GM23338 (cell line): ENCODE results near the gene FTO. TPM values are rescaled to one million over a fixed set of nuclear protein-coding genes. Genes with fewer than 3 reads are reported as not detected.
"Not testable (repeated sequence)": the region's sequence is repeated elsewhere in the genome, so short reads cannot be mapped to it uniquely, and the experiment has no call there.

ENCODE experiments used
- ATAC-seq: fragments of 200-7000 bp; cut with Tn5 transposase; 3 replicates; pipeline ENCODE4 v1.9.1; 2020
- DNase-seq: peaks from one replicate; pipeline ENCODE4 v3.0.0-alpha.2; 2015; ENCODE audit warnings: low spot score
- H2AFZ ChIP-seq: fragments of 200-600 bp; sonication (generic); 2 replicates; pipeline ENCODE4 v1.8.0; 2016; ENCODE audit warnings: antibody characterized with exemption, mild to moderate bottlenecking, moderate library complexity
- H3F3A ChIP-seq: fragments of 200-600 bp; sonication (generic); replicated peaks from 2 replicates; pipeline ENCODE4 v1.8.0; 2017; ENCODE audit warnings: antibody characterized with exemption, mixed run types, low read depth
- H3K27ac ChIP-seq: fragments of 200-600 bp; sonication (generic); 2 replicates; pipeline ENCODE4 v1.6.1; 2016; ENCODE audit warnings: low read depth
- H3K27me3 ChIP-seq: fragments of 200-600 bp; sonication (generic); 2 replicates; pipeline ENCODE4 v1.8.0; 2016; ENCODE audit warnings: mild to moderate bottlenecking, mixed run types, moderate library complexity; ENCODE audit not compliant: insufficient read depth
- H3K36me3 ChIP-seq: fragments of 200-600 bp; sonication (generic); 2 replicates; pipeline ENCODE4 v1.8.0; 2016; ENCODE audit warnings: mild to moderate bottlenecking; ENCODE audit not compliant: insufficient read depth
- H3K4me1 ChIP-seq: fragments of 200-600 bp; sonication (generic); 2 replicates; pipeline ENCODE4 v1.8.0; 2016; ENCODE audit warnings: mild to moderate bottlenecking, moderate library complexity; ENCODE audit not compliant: insufficient read depth
- H3K4me2 ChIP-seq: fragments of 200-600 bp; sonication (generic); 2 replicates; pipeline ENCODE4 v1.7.1; 2017; ENCODE audit warnings: mixed run types
- H3K4me3 ChIP-seq: fragments of 200-600 bp; sonication (generic); 2 replicates; pipeline ENCODE4 v1.6.1; 2016; ENCODE audit warnings: mixed run types
- H3K79me2 ChIP-seq: fragments of 200-600 bp; sonication (generic); replicated peaks from 2 replicates; pipeline ENCODE4 v1.8.0; 2017; ENCODE audit warnings: mild to moderate bottlenecking; ENCODE audit not compliant: insufficient read depth
- H3K9me2 ChIP-seq: fragments of 200-600 bp; sonication (generic); 2 replicates; pipeline ENCODE4 v1.8.0; 2017; ENCODE audit not compliant: insufficient read depth
- H4K20me1 ChIP-seq: fragments of 200-600 bp; sonication (generic); replicated peaks from 2 replicates; pipeline ENCODE4 v1.8.0; 2017; ENCODE audit warnings: mild to moderate bottlenecking; ENCODE audit not compliant: insufficient read depth
- H3K27ac Mint-ChIP-seq: 2 replicates; pipeline ENCODE4 v1.8.0; 2020; ENCODE audit warnings: inconsistent platforms, mild to moderate bottlenecking, moderate library complexity, mixed read lengths
- H3K27me3 Mint-ChIP-seq: 3 replicates; pipeline ENCODE4 v1.8.0; 2022; ENCODE audit warnings: low read depth, mild to moderate bottlenecking, moderate library complexity, mixed read lengths, inconsistent platforms; ENCODE audit not compliant: insufficient read depth, poor library complexity
- H3K36me3 Mint-ChIP-seq: 3 replicates; pipeline ENCODE4 v1.8.0; 2021; ENCODE audit warnings: low read depth, mild to moderate bottlenecking, inconsistent platforms, moderate library complexity, mixed read lengths
- H3K4me1 Mint-ChIP-seq: 3 replicates; pipeline ENCODE4 v1.8.0; 2020; ENCODE audit warnings: mild to moderate bottlenecking, inconsistent platforms, mixed read lengths
- H3K4me3 Mint-ChIP-seq: 3 replicates; pipeline ENCODE4 v1.8.0; 2021; ENCODE audit warnings: moderate library complexity, mild to moderate bottlenecking, inconsistent platforms, mixed read lengths
- H3K9me3 Mint-ChIP-seq: 3 replicates; pipeline ENCODE4 v1.8.0; 2020; ENCODE audit warnings: moderate library complexity, mild to moderate bottlenecking, inconsistent platforms, mixed read lengths
- CREB1 ChIP-seq: fragments of 250-450 bp; sonication (Bioruptor Pico); IDR thresholded peaks from 2 replicates; pipeline ENCODE4 v1.5.0; 2020; ENCODE audit warnings: low read depth, mild to moderate bottlenecking, moderate library complexity
- JUNB ChIP-seq: IDR thresholded peaks from one replicate; pipeline ENCODE4 v1.6.1; 2016; ENCODE audit warnings: antibody characterized with exemption; ENCODE audit not compliant: unreplicated experiment
- POLR2AphosphoS5 ChIP-seq: IDR thresholded peaks from 2 replicates; pipeline ENCODE4 v1.6.1; 2016; ENCODE audit warnings: antibody characterized with exemption, low read depth
- STAT1 ChIP-seq: IDR thresholded peaks from one replicate; pipeline ENCODE4 v1.6.1; 2016; ENCODE audit warnings: antibody characterized with exemption; ENCODE audit not compliant: unreplicated experiment
- ZNF114 ChIP-seq: fragments of 250-450 bp; sonication (Bioruptor Pico); IDR thresholded peaks from 2 replicates; pipeline ENCODE4 v1.5.0; 2020; ENCODE audit warnings: mild to moderate bottlenecking, moderate library complexity
- polyA plus RNA-seq: library from polyadenylated mRNA; unstranded; fragments of >200 nt; fragmentation: Nextera tagmentation; extraction: Ambion mirVana; gene quantifications from 2 replicates; pipeline ENCODE4 v1.2.1, GENCODE V29; 2016
- total RNA-seq: library from RNA; depleted of rRNA; stranded (reverse); fragments of >200 nt; shearing (Covaris generic); gene quantifications from 2 replicates; pipeline ENCODE4 v1.2.3, GENCODE V29; 2014
- TF ChIP-seq, protein P1 (sequence below), 2 experiments: fragments of 200-600 bp in 1 of 2; sonication (generic) in 1 of 2; conservative IDR thresholded peaks; 2 replicates each; pipeline versions ENCODE4 v1.5.1 to v1.6.1; 2016 to 2017; ENCODE audit warnings: antibody characterized with exemption in 2 of 2, low read depth in 2 of 2, mild to moderate bottlenecking in 2 of 2, moderate library complexity in 1 of 2
- TF ChIP-seq, protein P2 (sequence below): fragments of 250-450 bp; sonication (Bioruptor Pico); IDR thresholded peaks from 2 replicates; pipeline ENCODE4 v1.5.0; 2020; ENCODE audit warnings: mild to moderate bottlenecking, moderate library complexity
- TF ChIP-seq, protein P3 (sequence below): IDR thresholded peaks from 2 replicates; pipeline ENCODE4 v1.6.1; 2016; ENCODE audit warnings: antibody characterized with exemption

The FTO gene
- total and polyA plus RNA-seq, 2 experiments from 2014 or later: 17.7 to 69.6 TPM

DNA sequence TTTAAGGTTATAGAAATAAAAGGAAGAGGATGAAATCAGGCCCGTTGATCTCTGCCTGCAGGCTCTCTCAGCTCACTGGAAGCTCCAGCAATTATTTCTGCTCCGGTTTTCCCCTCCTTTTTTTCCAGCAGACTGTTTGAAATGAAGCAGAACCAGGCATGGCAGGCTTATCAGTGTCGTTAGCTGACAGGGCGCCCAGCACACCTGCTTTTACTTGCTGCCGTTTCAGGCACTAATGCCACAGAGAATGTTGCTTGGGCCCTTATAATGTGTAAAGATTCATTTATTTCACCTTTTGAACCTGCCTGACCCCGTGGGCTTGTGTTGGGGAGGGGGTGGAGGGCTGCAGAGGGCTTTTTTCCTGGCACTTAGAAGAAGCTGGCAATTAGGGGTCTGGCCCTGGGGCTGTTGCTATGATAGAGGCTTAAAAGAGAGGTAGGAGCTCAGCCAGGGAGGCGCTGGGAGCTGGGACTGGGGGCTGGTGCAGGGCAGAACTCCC is 474.6 kb downstream of the FTO start (continued):
- TF ChIP-seq STAT1 (no peak), ZNF114 (no peak)

DNA sequence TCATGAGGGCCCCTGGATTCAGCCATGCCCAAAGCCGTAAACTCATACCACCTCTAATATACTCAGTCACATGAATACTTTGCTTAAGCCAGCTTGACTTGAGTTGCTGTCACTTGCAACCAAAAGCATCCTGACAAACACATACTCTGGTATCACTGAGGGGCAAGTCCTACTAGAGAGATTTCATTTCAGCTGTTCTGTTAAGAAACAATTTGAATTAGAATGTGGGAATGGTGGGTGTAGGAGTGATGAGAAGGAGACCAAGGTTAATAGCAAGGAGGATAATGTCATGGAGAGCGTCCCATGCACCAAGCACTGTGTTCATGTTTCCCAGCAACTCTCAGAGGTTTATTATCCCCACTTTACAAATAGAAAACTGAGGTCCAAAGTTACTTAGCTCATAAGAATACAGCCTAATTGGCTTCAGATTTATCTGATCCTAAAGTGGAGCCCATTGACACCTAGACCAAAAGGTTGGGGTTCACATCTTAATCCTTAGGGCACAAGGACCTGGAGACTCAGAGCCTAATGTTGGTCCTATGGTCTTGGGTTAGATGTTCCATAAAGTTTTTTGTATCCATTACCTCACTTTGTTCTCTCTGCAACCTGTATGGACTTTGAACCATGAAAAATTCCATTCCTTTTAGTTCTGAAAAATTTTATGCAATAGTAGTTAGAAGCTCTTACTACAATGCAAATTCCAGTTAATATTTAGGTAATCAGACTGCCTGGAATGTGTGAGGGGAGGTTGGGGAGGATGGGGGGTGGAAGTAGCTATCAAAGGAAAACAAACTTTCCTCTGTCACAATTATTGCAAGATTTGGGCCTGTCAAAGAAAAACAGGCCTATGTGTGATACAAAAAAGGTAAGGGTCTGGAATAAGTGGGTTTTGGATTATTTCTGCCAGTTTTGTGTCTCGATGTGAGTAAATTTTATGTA is 476.7 kb downstream of the FTO start:
- Mint-ChIP-seq H3K4me1 (peaks cover 20% of the 10 kb centered on the region), H3K4me3 (no peak overlapping the region), H3K9me3 (no peaks in the 10 kb centered on the region; the same call in 2 of the 3 replicates), H3K36me3 (no peaks in the 10 kb centered on the region), H3K27me3 (peaks cover 12% of the 10 kb centered on the region), H3K27ac (no peak overlapping the region)
- H3K4me2 ChIP-seq: no peak overlapping the region
- ATAC-seq (no peak), DNase-seq (no peak)
- no peaks in the 10 kb centered on the region for H3K9me2 ChIP-seq
- H3F3A ChIP-seq: no peaks in the 10 kb centered on the region
- no peaks in the 10 kb centered on the region for H3K36me3 ChIP-seq
- no peaks in the 10 kb centered on the region for H3K79me2 ChIP-seq
- no peaks in the 10 kb centered on the region for H3K27me3 ChIP-seq
- peaks cover 5% of the 10 kb centered on the region for H3K4me1 ChIP-seq
- no peak for TF ChIP-seq ZNF114
- TF ChIP-seq, protein P1, sequence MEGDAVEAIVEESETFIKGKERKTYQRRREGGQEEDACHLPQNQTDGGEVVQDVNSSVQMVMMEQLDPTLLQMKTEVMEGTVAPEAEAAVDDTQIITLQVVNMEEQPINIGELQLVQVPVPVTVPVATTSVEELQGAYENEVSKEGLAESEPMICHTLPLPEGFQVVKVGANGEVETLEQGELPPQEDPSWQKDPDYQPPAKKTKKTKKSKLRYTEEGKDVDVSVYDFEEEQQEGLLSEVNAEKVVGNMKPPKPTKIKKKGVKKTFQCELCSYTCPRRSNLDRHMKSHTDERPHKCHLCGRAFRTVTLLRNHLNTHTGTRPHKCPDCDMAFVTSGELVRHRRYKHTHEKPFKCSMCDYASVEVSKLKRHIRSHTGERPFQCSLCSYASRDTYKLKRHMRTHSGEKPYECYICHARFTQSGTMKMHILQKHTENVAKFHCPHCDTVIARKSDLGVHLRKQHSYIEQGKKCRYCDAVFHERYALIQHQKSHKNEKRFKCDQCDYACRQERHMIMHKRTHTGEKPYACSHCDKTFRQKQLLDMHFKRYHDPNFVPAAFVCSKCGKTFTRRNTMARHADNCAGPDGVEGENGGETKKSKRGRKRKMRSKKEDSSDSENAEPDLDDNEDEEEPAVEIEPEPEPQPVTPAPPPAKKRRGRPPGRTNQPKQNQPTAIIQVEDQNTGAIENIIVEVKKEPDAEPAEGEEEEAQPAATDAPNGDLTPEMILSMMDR (conservative IDR thresholded peaks at IDR 0.05; ENCODE audit: low read depth in 2 of 2): no peak
- TF ChIP-seq POLR2AphosphoS5: no peak
- TF ChIP-seq JUNB: no peak
- TF ChIP-seq, protein P2, sequence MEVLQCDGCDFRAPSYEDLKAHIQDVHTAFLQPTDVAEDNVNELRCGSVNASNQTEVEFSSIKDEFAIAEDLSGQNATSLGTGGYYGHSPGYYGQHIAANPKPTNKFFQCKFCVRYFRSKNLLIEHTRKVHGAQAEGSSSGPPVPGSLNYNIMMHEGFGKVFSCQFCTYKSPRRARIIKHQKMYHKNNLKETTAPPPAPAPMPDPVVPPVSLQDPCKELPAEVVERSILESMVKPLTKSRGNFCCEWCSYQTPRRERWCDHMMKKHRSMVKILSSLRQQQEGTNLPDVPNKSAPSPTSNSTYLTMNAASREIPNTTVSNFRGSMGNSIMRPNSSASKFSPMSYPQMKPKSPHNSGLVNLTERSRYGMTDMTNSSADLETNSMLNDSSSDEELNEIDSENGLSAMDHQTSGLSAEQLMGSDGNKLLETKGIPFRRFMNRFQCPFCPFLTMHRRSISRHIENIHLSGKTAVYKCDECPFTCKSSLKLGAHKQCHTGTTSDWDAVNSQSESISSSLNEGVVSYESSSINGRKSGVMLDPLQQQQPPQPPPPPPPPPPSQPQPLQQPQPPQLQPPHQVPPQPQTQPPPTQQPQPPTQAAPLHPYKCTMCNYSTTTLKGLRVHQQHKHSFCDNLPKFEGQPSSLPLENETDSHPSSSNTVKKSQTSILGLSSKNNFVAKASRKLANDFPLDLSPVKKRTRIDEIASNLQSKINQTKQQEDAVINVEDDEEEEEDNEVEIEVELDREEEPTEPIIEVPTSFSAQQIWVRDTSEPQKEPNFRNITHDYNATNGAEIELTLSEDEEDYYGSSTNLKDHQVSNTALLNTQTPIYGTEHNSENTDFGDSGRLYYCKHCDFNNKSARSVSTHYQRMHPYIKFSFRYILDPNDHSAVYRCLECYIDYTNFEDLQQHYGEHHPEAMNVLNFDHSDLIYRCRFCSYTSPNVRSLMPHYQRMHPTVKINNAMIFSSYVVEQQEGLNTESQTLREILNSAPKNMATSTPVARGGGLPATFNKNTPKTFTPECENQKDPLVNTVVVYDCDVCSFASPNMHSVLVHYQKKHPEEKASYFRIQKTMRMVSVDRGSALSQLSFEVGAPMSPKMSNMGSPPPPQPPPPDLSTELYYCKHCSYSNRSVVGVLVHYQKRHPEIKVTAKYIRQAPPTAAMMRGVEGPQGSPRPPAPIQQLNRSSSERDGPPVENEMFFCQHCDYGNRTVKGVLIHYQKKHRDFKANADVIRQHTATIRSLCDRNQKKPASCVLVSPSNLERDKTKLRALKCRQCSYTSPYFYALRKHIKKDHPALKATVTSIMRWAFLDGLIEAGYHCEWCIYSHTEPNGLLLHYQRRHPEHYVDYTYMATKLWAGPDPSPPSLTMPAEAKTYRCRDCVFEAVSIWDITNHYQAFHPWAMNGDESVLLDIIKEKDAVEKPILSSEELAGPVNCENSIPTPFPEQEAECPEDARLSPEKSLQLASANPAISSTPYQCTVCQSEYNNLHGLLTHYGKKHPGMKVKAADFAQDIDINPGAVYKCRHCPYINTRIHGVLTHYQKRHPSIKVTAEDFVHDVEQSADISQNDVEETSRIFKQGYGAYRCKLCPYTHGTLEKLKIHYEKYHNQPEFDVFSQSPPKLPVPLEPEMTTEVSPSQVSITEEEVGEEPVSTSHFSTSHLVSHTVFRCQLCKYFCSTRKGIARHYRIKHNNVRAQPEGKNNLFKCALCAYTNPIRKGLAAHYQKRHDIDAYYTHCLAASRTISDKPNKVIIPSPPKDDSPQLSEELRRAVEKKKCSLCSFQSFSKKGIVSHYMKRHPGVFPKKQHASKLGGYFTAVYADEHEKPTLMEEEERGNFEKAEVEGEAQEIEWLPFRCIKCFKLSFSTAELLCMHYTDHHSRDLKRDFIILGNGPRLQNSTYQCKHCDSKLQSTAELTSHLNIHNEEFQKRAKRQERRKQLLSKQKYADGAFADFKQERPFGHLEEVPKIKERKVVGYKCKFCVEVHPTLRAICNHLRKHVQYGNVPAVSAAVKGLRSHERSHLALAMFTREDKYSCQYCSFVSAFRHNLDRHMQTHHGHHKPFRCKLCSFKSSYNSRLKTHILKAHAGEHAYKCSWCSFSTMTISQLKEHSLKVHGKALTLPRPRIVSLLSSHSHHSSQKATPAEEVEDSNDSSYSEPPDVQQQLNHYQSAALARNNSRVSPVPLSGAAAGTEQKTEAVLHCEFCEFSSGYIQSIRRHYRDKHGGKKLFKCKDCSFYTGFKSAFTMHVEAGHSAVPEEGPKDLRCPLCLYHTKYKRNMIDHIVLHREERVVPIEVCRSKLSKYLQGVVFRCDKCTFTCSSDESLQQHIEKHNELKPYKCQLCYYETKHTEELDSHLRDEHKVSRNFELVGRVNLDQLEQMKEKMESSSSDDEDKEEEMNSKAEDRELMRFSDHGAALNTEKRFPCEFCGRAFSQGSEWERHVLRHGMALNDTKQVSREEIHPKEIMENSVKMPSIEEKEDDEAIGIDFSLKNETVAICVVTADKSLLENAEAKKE (CRISPR knock-in tag): no peak
- TF ChIP-seq, protein P3, sequence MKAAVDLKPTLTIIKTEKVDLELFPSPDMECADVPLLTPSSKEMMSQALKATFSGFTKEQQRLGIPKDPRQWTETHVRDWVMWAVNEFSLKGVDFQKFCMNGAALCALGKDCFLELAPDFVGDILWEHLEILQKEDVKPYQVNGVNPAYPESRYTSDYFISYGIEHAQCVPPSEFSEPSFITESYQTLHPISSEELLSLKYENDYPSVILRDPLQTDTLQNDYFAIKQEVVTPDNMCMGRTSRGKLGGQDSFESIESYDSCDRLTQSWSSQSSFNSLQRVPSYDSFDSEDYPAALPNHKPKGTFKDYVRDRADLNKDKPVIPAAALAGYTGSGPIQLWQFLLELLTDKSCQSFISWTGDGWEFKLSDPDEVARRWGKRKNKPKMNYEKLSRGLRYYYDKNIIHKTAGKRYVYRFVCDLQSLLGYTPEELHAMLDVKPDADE: no peak
- TF ChIP-seq CREB1 (CRISPR knock-in tag): no peak
- no peak overlapping the region for H3K27ac ChIP-seq
- H4K20me1 ChIP-seq: no peaks in the 10 kb centered on the region
- no peak overlapping the region for H2AFZ ChIP-seq
- no peak overlapping the region for H3K4me3 ChIP-seq

DNA sequence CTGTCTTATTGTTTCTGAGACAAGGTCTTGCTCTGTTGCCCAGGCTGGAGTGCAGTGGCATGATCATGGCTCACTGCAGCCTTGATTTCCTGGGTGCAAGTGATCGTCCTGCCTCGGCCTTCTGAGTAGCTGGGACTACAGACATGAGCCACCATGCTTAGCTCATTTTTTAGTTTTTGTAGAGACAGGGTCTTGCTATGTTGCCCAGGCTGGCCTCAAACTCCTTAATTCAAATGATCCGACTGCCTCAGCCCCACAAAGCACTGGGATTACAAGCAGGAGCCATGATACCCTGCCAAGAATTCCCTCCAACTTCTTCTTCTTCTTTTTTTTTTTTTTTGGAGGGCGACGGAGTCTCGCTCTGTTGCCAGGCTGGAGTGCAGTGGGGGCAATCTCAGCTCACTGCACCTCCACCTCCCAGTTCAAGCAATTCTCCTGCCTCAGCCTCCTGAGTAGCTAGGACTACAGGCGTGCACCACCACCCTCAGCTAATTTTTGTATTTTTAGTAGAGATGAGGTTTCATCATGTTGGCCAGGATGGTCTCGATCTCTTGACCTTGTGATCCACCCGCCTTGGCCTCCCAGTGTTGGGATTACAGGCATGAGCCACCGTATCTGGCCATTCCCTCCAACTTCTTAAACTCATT is 477.9 kb downstream of the FTO start:
- H3K27me3 ChIP-seq, H3K36me3 ChIP-seq, H3K4me1 Mint-ChIP-seq, H3K4me2 ChIP-seq, H4K20me1 ChIP-seq, H2AFZ ChIP-seq, H3K4me3 Mint-ChIP-seq, H3K79me2 ChIP-seq, H3K9me2 ChIP-seq, H3K36me3 Mint-ChIP-seq, H3K9me3 Mint-ChIP-seq, H3K27ac ChIP-seq, H3K4me1 ChIP-seq, H3K27me3 Mint-ChIP-seq, H3K27ac Mint-ChIP-seq, H3K4me3 ChIP-seq, DNase-seq, ATAC-seq, H3F3A ChIP-seq: not testable (repeated sequence)
